H1 (cell line): Measurements from ENCODE around the gene TMPRSS15. TPM values are rescaled to one million over a fixed set of nuclear protein-coding genes. Genes with fewer than 3 reads are reported as not detected.

ENCODE experiments used
- CTCF ChIA-PET: fragments of 300-600 bp; sonication (Branson Sonifier 250); formaldehyde crosslinking; loops from one replicate; lab custom pipeline; 2021; ENCODE audit not compliant: partially characterized antibody; lab: Charles Lee
- POLR2A ChIA-PET: fragments of 300-600 bp; sonication (Branson Sonifier 250); formaldehyde crosslinking; loops from one replicate; lab custom pipeline; 2021; ENCODE audit warnings: inconsistent platforms; ENCODE audit not compliant: partially characterized antibody; lab: Charles Lee
- DNase-seq, 2 experiments: peaks; one replicate each; pipeline versions ENCODE4 v3.0.0 to v3.0.0-alpha.2; 2010 to 2022; ENCODE audit warnings: low spot score in 2 of 2, low read depth in 1 of 2, mixed read lengths in 1 of 2
- FAIRE-seq: peaks from 2 replicates; lab custom pipeline; 2011; peaks lifted over from hg19 to GRCh38; lab: Jason Lieb, UNC
- H2AFZ ChIP-seq: 2 replicates; pipeline ENCODE4 v1.8.1; 2012; ENCODE audit warnings: low read length, inconsistent platforms
- H2AK5ac ChIP-seq: 2 replicates; pipeline ENCODE4 v1.6.1; 2013; ENCODE audit warnings: low read depth, low read length
- H2BK120ac ChIP-seq: replicated peaks from 2 replicates; pipeline ENCODE3; 2013; ENCODE audit warnings: low read depth, low read length, inconsistent platforms
- H2BK12ac ChIP-seq: 2 replicates; pipeline ENCODE4 v1.6.1; 2013; ENCODE audit warnings: low read depth, low read length
- H2BK15ac ChIP-seq: 2 replicates; pipeline ENCODE4 v1.6.1; 2013; ENCODE audit warnings: low read length
- H2BK20ac ChIP-seq: 2 replicates; pipeline ENCODE4 v1.6.1; 2013; ENCODE audit warnings: low read length
- H2BK5ac ChIP-seq: 2 replicates; pipeline ENCODE4 v1.6.1; 2013; ENCODE audit warnings: low read depth, low read length
- H3K14ac ChIP-seq: 2 replicates; pipeline ENCODE4 v1.6.1; 2013; ENCODE audit warnings: inconsistent platforms; ENCODE audit not compliant: insufficient read length
- H3K18ac ChIP-seq: 2 replicates; pipeline ENCODE4 v1.6.1; 2013; ENCODE audit warnings: low read length; ENCODE audit errors: extremely low read depth
- H3K23ac ChIP-seq: 2 replicates; pipeline ENCODE4 v1.6.1; 2013; ENCODE audit warnings: inconsistent platforms; ENCODE audit not compliant: insufficient read length
- H3K23me2 ChIP-seq: 2 replicates; pipeline ENCODE4 v1.6.1; 2013; ENCODE audit warnings: low read depth, low read length
- H3K27ac ChIP-seq: 2 replicates; pipeline ENCODE4 v1.6.1; 2011; ENCODE audit warnings: low read depth, low read length, inconsistent platforms
- H3K27me3 ChIP-seq, 4 experiments: replicated peaks in 1 of 4; 1 replicate in 1 of 4; 2 replicates in 3 of 4; pipeline versions ENCODE4 v1.6.1 to v1.8.1; 2011 to 2013; ENCODE audit warnings: low read length in 3 of 4, mild to moderate bottlenecking in 3 of 4, inconsistent platforms in 2 of 4, mixed read lengths in 2 of 4, moderate library complexity in 1 of 4; ENCODE audit not compliant: control insufficient read depth in 3 of 4, insufficient read depth in 3 of 4; ENCODE audit errors: extremely low read depth in 1 of 4
- H3K36me3 ChIP-seq, 4 experiments: 2 replicates each; pipeline versions ENCODE4 v1.6.1 to v1.8.1; 2011 to 2013; ENCODE audit warnings: mild to moderate bottlenecking in 4 of 4, low read length in 3 of 4, moderate library complexity in 2 of 4, control low read depth in 1 of 4, inconsistent platforms in 1 of 4; ENCODE audit not compliant: insufficient read depth in 4 of 4, control insufficient read depth in 2 of 4
- H3K4ac ChIP-seq: replicated peaks from 2 replicates; pipeline ENCODE3; 2013; ENCODE audit warnings: low read length, low read depth, mixed read lengths, inconsistent platforms; ENCODE audit not compliant: insufficient read length
- H3K4me1 ChIP-seq, 4 experiments: replicated peaks in 1 of 4; 1 replicate in 1 of 4; 2 replicates in 3 of 4; pipeline versions ENCODE4 v1.6.1 to v1.8.1; 2011 to 2013; ENCODE audit warnings: low read length in 3 of 4, inconsistent platforms in 2 of 4, mixed read lengths in 1 of 4; ENCODE audit not compliant: insufficient read depth in 4 of 4, control insufficient read depth in 3 of 4
- H3K4me2 ChIP-seq, 2 experiments: 2 replicates each; pipeline versions ENCODE4 v1.6.1 to v1.8.1; 2011 to 2013; ENCODE audit warnings: low read depth in 2 of 2, low read length in 2 of 2, control low read depth in 1 of 2, inconsistent platforms in 1 of 2, mild to moderate bottlenecking in 1 of 2; ENCODE audit not compliant: insufficient read depth in 1 of 2
- H3K4me3 ChIP-seq, 4 experiments: fragments of 200-600, 300-600 bp in 1 of 4; sonication (generic), shearing (Covaris generic), sonication (Bioruptor Twin) in 1 of 4; 2 replicates each; pipeline versions ENCODE4 v1.5.1 to v1.8.1; 2011 to 2016; ENCODE audit warnings: low read length in 4 of 4, low read depth in 3 of 4, control low read depth in 2 of 4, inconsistent platforms in 2 of 4, mild to moderate bottlenecking in 2 of 4, mixed read lengths in 1 of 4, moderate library complexity in 1 of 4; ENCODE audit not compliant: insufficient read depth in 2 of 4; ENCODE audit errors: extremely low read depth in 1 of 4
- H3K56ac ChIP-seq: replicated peaks from 2 replicates; pipeline ENCODE3; 2013; ENCODE audit warnings: low read depth, mild to moderate bottlenecking, mixed read lengths, low read length, inconsistent platforms; ENCODE audit not compliant: insufficient read length
- H3K79me1 ChIP-seq: 2 replicates; pipeline ENCODE4 v1.6.1; 2013; ENCODE audit warnings: low read depth, low read length, control low read depth
- H3K79me2 ChIP-seq, 2 experiments: 2 replicates each; pipeline versions ENCODE4 v1.6.1 to v1.8.1; 2012 to 2013; ENCODE audit warnings: low read length in 2 of 2, mild to moderate bottlenecking in 2 of 2, inconsistent platforms in 1 of 2; ENCODE audit not compliant: insufficient read depth in 2 of 2, control insufficient read depth in 1 of 2
- H3K9ac ChIP-seq, 4 experiments: replicated peaks in 1 of 4; 1 replicate in 1 of 4; 2 replicates in 3 of 4; pipeline versions ENCODE4 v1.6.1 to v1.8.1; 2011 to 2013; ENCODE audit warnings: low read depth in 3 of 4, low read length in 3 of 4, control low read depth in 2 of 4, mild to moderate bottlenecking in 2 of 4, moderate library complexity in 2 of 4, inconsistent platforms in 1 of 4; ENCODE audit errors: extremely low read depth in 1 of 4
- H3K9me3 ChIP-seq, 2 experiments: 2 replicates each; pipeline versions ENCODE4 v1.6.1 to v1.8.1; 2012 to 2013; ENCODE audit warnings: mild to moderate bottlenecking in 2 of 2, moderate library complexity in 2 of 2, control low read depth in 1 of 2, inconsistent platforms in 1 of 2, low read depth in 1 of 2, low read length in 1 of 2, mixed read lengths in 1 of 2; ENCODE audit not compliant: insufficient read depth in 2 of 2
- H4K20me1 ChIP-seq, 2 experiments: replicated peaks in 1 of 2; 2 replicates each; pipeline versions ENCODE3 to v1.8.1; 2011 to 2013; ENCODE audit warnings: inconsistent platforms in 2 of 2, low read length in 2 of 2, mild to moderate bottlenecking in 1 of 2; ENCODE audit not compliant: insufficient read depth in 2 of 2, control insufficient read depth in 1 of 2
- H4K5ac ChIP-seq: 2 replicates; pipeline ENCODE4 v1.6.1; 2013; ENCODE audit warnings: low read length, low read depth, mixed read lengths, inconsistent platforms; ENCODE audit not compliant: insufficient read length
- H4K8ac ChIP-seq: 2 replicates; pipeline ENCODE4 v1.8.0; 2013; ENCODE audit warnings: mild to moderate bottlenecking, moderate library complexity, low read length, inconsistent platforms; ENCODE audit not compliant: insufficient read depth; ENCODE audit errors: extremely low read depth
- H4K91ac ChIP-seq: replicated peaks from 2 replicates; pipeline ENCODE3; 2013; ENCODE audit warnings: low read length, mixed read lengths, inconsistent platforms; ENCODE audit not compliant: insufficient read length
- BACH1 ChIP-seq: IDR thresholded peaks from 2 replicates; pipeline ENCODE4 v1.6.1; 2012; ENCODE audit warnings: low read length, improper control_type of control experiment
- CTBP2 ChIP-seq: IDR thresholded peaks from 2 replicates; pipeline ENCODE4 v1.7.0; 2011; ENCODE audit warnings: borderline replicate concordance, mild to moderate bottlenecking, moderate library complexity, mixed read lengths, low read length; ENCODE audit not compliant: insufficient read depth, insufficient read length
- E2F6 ChIP-seq: IDR thresholded peaks from 2 replicates; pipeline ENCODE4 v1.6.1; 2012; ENCODE audit warnings: inconsistent platforms
- EZH2 ChIP-seq: fragments of 200-600 bp; sonication (generic); IDR thresholded peaks from 2 replicates; pipeline ENCODE4 v1.7.1; 2012; ENCODE audit warnings: low read depth, mild to moderate bottlenecking, moderate library complexity, low read length, inconsistent platforms; ENCODE audit not compliant: severe bottlenecking
- POU5F1 ChIP-seq: IDR thresholded peaks from 2 replicates; pipeline ENCODE4 v1.6.1; 2011; ENCODE audit warnings: low read depth, mild to moderate bottlenecking, low read length, moderate library complexity
- WGBS, 2 experiments: shearing (Covaris generic) in 1 of 2; methylation state at CpG; one replicate each; pipeline versions ENCODE4 v1.1.6 to v1.1.7; 2013 to 2015; ENCODE audit warnings: low lambda C conversion rate in 2 of 2, mixed read lengths in 2 of 2, inconsistent platforms in 1 of 2, low coverage in 1 of 2, missing lambda C conversion rate in 1 of 2; ENCODE audit not compliant: insufficient replicate concordance in 2 of 2, insufficient coverage in 1 of 2, insufficient read length in 1 of 2; ENCODE audit errors: extremely low coverage in 1 of 2, missing lambda C conversion rate in 1 of 2; 5-methylcytosine and 5-hydroxymethylcytosine counted together
- polyA plus RNA-seq, 7 experiments: library from polyadenylated mRNA; depleted of rRNA in 3 of 7; stranded (reverse) in 5 of 7; unstranded in 2 of 7; fragments of >200 nt in 5 of 7; fragments of 200-250 nt in 2 of 7; gene quantifications; 1 replicate in 5 of 7; 2 replicates in 1 of 7; 4 replicates in 1 of 7; pipeline versions ENCODE4 v1.2.1 to v1.2.3, GENCODE V29; 2011 to 2013; ENCODE audit warnings: missing spikeins in 2 of 7, mixed read lengths in 2 of 7
- total RNA-seq: library from RNA; stranded (reverse); fragmentation: NEBNext Ultra II Directional; extraction: Animal tissue kit (Norgen Biotek cat#: 25700); gene quantifications from 2 replicates; pipeline ENCODE4 v1.2.1, GENCODE V29; 2021

The TMPRSS15 gene
- total and polyA plus RNA-seq, 2 of the 8 experiments (the other 6 are each of a cell fraction or from before 2014, with no cell fraction given): not detected

GRCh38 chr21:18356801-18357200 lies 46.8 kb downstream of the TMPRSS15 start:
- no peak overlapping the region for H2BK15ac ChIP-seq
- H3K23ac ChIP-seq: no peak overlapping the region
- H2BK12ac ChIP-seq: no peak overlapping the region
- H4K8ac ChIP-seq: no peak overlapping the region
- ChIA-PET CTCF (interaction anchor here (0.7 kb wide), 1 partner anchor 28 kb away, joined by 3 read pairs; no protein-coding TSS in a partner anchor), POLR2A (no interaction called here)
- no peak overlapping the region for H3K9ac ChIP-seq
- H3K9me3 ChIP-seq: no peaks in the 10 kb centered on the region
- DNase-seq (no peak), FAIRE-seq (no peak)
- H2AFZ ChIP-seq: no peak overlapping the region
- H2BK5ac ChIP-seq: no peak overlapping the region
- no peaks in the 10 kb centered on the region for H3K79me1 ChIP-seq
- H4K5ac ChIP-seq: no peak overlapping the region
- no peak overlapping the region for H3K27ac ChIP-seq
- H3K4me1 ChIP-seq: no peaks in the 10 kb centered on the region
- TF ChIP-seq EZH2 (no peak), CTBP2 (no peak), POU5F1 (no peak), BACH1 (no peak), E2F6 (no peak)
- no peak overlapping the region for H3K14ac ChIP-seq
- H3K18ac ChIP-seq: no peak overlapping the region
- H3K4me3 ChIP-seq: no peak overlapping the region
- no peaks in the 10 kb centered on the region for H3K79me2 ChIP-seq
- H4K20me1 ChIP-seq: no peaks in the 10 kb centered on the region
- H3K56ac ChIP-seq: no peak overlapping the region
- H3K23me2 ChIP-seq: no peaks in the 10 kb centered on the region
- H2AK5ac ChIP-seq: no peak overlapping the region
- 83% methylated on average over 2 of the region's 2 CpGs; no CpG with 5 or more reads in 1 of the 2 experiments for WGBS, 2 experiments
- H3K36me3 ChIP-seq: no peaks in the 10 kb centered on the region
- no peaks in the 10 kb centered on the region for H3K27me3 ChIP-seq
- no peak overlapping the region for H3K4ac ChIP-seq
- no peak overlapping the region for H2BK20ac ChIP-seq
- no peak overlapping the region for H2BK120ac ChIP-seq
- no peak overlapping the region for H4K91ac ChIP-seq
- no peak overlapping the region for H3K4me2 ChIP-seq
